ENCODE results near the gene CKMT2.

- TF ChIP-seq POLR2AphosphoS5 (IDR thresholded peaks at IDR 0.05; ENCODE audit: borderline replicate concordance, low read depth, low read length) (no peak), EZH2 (IDR thresholded peaks at IDR 0.05) (no peak), FOXP2 (optimal IDR thresholded peaks at IDR 0.05; ENCODE audit: control extremely low read depth, extremely low read length, insufficient read depth) (no peak)
Measured at GRCh38 chr5:81239613-81240012, 6.5 kb downstream of the CKMT2 start.
